Fibroblast of the aortic adventitia (primary cell): ENCODE results near the gene SORCS1. TPM values are rescaled to one million over a fixed set of nuclear protein-coding genes. Genes with fewer than 3 reads are reported as not detected.

Experiments used
- DNase-seq: peaks from one replicate; pipeline ENCODE4 v3.0.0-alpha.2; 2010; ENCODE audit warnings: low read depth
- H3K4me3 ChIP-seq: 2 replicates; pipeline ENCODE4 v1.5.1; 2011; ENCODE audit warnings: low read depth, mild to moderate bottlenecking, control low read depth, low read length, moderate library complexity
- total RNA-seq: library from RNA; depleted of rRNA; stranded (reverse); fragments of >200 nt; gene quantifications from 2 replicates; pipeline ENCODE4 v1.2.3, GENCODE V29; 2012; ENCODE audit warnings: low replicate concordance
- TF ChIP-seq, protein P1 (sequence below): IDR thresholded peaks from 2 replicates; pipeline ENCODE4 v1.5.1; 2011; ENCODE audit warnings: mild to moderate bottlenecking, low read length, control low read depth, inconsistent platforms; ENCODE audit not compliant: insufficient read depth

SORCS1 gene
- total RNA-seq, 1 donor = not detected

DNA sequence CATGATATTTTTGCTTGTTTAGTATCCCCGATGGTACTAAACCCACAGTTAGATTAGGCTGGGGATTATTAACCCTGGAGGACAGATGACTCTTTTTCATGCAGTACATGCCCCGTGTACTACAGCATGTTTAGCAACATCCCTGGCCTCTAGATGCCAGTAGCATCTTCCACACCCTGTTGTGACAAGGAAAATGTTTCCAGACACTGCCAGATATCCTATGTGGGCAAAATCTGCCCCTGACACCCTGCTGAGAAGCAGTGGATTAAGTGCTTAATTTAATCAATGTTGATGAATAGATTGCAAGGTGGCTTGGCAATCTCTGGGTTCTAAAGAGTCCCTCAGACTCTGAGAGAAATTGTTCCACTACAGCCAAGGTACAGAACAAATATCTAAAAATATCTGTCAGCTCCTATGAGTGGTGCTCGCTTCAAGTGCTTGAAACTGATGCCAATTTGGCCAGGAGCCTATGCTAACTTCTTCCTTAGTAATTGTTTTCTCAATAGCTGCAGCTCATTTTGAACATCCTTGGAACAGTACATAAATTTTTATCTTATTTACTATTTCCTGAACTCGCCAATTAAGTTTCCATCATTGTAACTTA is 247.0 kb downstream of the SORCS1 start:
- TF ChIP-seq, protein P1, sequence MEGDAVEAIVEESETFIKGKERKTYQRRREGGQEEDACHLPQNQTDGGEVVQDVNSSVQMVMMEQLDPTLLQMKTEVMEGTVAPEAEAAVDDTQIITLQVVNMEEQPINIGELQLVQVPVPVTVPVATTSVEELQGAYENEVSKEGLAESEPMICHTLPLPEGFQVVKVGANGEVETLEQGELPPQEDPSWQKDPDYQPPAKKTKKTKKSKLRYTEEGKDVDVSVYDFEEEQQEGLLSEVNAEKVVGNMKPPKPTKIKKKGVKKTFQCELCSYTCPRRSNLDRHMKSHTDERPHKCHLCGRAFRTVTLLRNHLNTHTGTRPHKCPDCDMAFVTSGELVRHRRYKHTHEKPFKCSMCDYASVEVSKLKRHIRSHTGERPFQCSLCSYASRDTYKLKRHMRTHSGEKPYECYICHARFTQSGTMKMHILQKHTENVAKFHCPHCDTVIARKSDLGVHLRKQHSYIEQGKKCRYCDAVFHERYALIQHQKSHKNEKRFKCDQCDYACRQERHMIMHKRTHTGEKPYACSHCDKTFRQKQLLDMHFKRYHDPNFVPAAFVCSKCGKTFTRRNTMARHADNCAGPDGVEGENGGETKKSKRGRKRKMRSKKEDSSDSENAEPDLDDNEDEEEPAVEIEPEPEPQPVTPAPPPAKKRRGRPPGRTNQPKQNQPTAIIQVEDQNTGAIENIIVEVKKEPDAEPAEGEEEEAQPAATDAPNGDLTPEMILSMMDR = no peak
- H3K4me3 ChIP-seq = no peak overlapping the region

DNA sequence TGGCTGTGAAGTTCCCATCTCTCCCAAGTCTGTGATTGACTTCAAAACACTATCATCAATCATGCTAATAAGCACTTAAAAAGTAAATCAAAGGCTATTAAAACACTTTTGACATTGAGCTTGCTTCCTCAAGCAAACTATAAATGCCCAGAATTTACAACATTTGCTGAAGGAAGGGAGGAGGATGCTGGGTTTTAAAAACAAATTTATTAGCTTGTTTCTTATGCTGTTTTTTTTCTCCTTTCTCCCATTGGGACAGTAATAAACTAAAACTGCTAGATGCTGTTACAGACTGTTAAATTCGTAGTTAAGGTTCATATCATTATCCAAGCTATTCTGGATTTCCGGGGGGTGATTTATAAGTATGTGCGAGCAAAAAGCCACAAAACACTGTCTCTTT is 250.5 kb downstream of the SORCS1 start:
- no peak for DNase-seq
- TF ChIP-seq, protein P1 = no peak
- H3K4me3 ChIP-seq = no peak overlapping the region

More for the DNA sequence above, 247.0 kb downstream of the SORCS1 start:
- no peak for DNase-seq

DNA sequence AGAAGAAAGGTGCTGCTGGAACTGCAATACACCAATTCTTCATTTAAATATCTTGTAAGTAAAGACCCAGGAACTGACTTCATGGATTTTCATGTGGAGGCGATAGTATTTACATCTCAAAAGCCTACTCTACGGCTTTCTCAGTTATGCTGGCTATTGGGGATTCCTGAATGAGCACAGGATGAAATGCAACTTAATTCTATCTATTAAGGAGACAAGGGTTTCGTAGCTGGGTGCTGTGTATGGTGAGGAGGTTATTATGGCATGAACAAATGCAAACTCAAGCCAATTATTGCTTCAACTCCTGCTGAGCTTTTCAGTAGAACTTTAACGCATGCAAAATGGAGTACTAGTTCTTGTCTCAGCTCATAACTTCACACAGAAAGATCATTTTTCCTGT is 251.2 kb downstream of the SORCS1 start:
- DNase-seq = no peak
- no peak overlapping the region for H3K4me3 ChIP-seq
- TF ChIP-seq, protein P1 = no peak

DNA sequence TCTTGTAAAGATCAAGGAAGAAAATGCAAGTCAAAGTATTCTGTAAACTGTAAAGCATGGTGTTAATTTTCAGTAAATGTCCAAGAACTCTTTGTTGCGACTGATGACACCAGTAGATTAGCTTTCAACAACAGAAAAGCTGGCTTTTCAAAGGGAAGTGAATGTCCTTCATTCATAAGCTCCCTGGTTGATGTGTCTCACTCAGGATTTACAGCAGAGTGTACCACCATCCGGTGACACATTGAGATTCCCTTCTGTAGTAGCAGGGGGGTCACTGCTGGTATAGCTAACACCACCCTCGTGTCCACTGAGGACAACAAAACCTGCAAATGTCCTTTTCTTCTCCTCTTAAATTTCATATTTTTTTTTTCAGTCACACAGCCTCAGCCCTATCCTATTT is 253.4 kb downstream of the SORCS1 start:
- TF ChIP-seq, protein P1 = no peak
- no peak for DNase-seq

DNA sequence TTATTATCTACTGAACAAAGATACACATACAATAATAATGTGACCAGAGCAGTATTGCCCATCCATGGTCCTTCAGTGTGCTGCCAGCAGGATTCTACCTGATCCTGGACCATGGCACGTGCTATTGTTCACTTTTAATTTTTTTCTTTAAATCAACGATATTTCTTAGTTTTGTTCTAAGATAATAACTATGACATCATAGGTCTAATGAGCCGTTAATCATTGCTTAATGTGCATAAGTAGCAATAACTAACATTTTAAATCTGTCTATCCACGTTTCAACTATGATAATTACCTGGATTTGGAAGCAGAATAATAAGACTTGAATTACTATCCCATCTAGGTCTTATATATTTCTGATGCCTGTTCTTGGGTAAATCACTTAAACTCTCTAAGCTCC is 253.8 kb downstream of the SORCS1 start:
- TF ChIP-seq, protein P1 = no peak
- H3K4me3 ChIP-seq = no peak overlapping the region
- no peak for DNase-seq

More for the DNA sequence above, 253.4 kb downstream of the SORCS1 start:
- no peak overlapping the region for H3K4me3 ChIP-seq

DNA sequence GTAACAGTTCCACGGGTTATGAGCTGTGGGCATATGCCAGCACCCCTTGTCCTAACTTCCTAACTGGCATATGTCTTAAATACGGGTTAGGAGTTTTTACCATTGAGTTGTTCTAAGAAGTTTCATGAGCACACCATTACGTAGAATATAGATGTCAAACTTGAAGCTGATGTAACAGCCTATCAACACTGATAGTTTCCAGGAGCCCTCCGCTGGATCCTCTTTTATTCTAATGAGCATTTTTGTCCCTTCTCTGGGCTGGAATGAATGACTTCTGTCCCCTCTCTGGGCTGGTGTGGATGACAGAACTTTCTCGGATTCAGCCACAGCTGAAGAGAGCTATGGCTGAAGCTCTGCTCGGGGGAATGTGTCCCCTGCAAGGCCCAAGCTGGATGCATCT is 256.3 kb downstream of the SORCS1 start:
- DNase-seq = no peak
- TF ChIP-seq, protein P1 = no peak

DNA sequence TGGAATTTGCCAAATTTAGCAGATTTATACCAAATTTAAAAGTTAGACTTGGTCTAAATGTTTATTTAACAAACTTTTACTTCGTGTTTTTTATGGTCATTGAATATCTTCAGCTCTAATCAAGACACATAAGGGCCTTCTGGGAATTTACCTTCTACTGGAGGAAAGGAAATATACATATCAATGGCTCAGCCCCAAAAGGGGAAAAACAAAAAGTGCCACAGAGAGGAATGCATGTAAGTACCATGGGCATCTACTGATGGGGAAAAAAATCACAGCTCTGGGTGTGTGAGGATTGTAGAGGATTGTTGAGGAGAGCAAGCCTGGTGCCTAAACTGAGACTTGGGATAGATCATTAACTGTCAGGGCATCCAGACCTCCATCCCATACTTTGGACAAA is 260.3 kb downstream of the SORCS1 start:
- DNase-seq = no peak
- no peak overlapping the region for H3K4me3 ChIP-seq
- TF ChIP-seq, protein P1 = no peak

More for the DNA sequence above, 256.3 kb downstream of the SORCS1 start:
- H3K4me3 ChIP-seq = no peak overlapping the region
